22Rv1 (cell line): ENCODE results near the gene RNF166.

ENCODE experiments used
- H3K27ac ChIP-seq: fragments of 450-650 bp; 2 replicates; pipeline ENCODE4 v1.5.1; 2017
- CTCF ChIP-seq: fragments of 450-650 bp; IDR thresholded peaks from 2 replicates; pipeline ENCODE4 v1.5.1; 2017; ENCODE audit warnings: mild to moderate bottlenecking
- ZFX ChIP-seq: fragments of 450-650 bp; IDR thresholded peaks from 2 replicates; pipeline ENCODE4 v1.6.1; 2017; ENCODE audit warnings: antibody characterized with exemption, borderline replicate concordance

RNF166 gene

GRCh38 chr16:88685156-88686061 is 20.8 kb downstream of the RNF166 start:
- H3K27ac ChIP-seq: no peak overlapping the region
- TF ChIP-seq CTCF (peak; percentile 47), ZFX (no peak)

- no peak for TF ChIP-seq CTCF
- no peak for TF ChIP-seq ZFX
- no peak overlapping the region for H3K27ac ChIP-seq
Observed at GRCh38 chr16:88684569-88685155, 21.5 kb downstream of the RNF166 start.

- TF ChIP-seq ZFX: no peak
- no peak for TF ChIP-seq CTCF
- H3K27ac ChIP-seq: no peak overlapping the region
Observed at GRCh38 chr16:88681709-88682451, 24.3 kb downstream of the RNF166 start.

GRCh38 chr16:88681084-88681680 is 25.0 kb downstream of the RNF166 start:
- H3K27ac ChIP-seq: no peak overlapping the region
- TF ChIP-seq CTCF (peak; percentile 92), ZFX (no peak)

GRCh38 chr16:88680554-88681083 is 25.6 kb downstream of the RNF166 start:
- H3K27ac ChIP-seq: no peak overlapping the region
- no peak for TF ChIP-seq ZFX
- no peak for TF ChIP-seq CTCF

GRCh38 chr16:88678224-88678979 is 27.8 kb downstream of the RNF166 start:
- no peak for TF ChIP-seq CTCF
- no peak for TF ChIP-seq ZFX
- no peak overlapping the region for H3K27ac ChIP-seq
